AG10803 (cell line): ENCODE measurements around the gene GLIS1.

Experiments
- DNase-seq: peaks from one replicate; pipeline ENCODE4 v3.0.0; 2010; ENCODE audit warnings: low read depth
- H3K4me3 ChIP-seq: 2 replicates; pipeline ENCODE4 v1.5.1; 2011; ENCODE audit warnings: mild to moderate bottlenecking, low read length, control low read depth
- CTCF ChIP-seq: conservative IDR thresholded peaks from 2 replicates; pipeline ENCODE4 v1.5.1; 2011; ENCODE audit warnings: mild to moderate bottlenecking, low read length, control low read depth, inconsistent platforms

Gene GLIS1

GRCh38 chr1:53521924-53522552 lies 216.9 kb downstream of the GLIS1 start:
- peak; percentile 80 for DNase-seq
- H3K4me3 ChIP-seq = no peak overlapping the region
- TF ChIP-seq CTCF = no peak

- no peak for DNase-seq
- no peak overlapping the region for H3K4me3 ChIP-seq
- no peak for TF ChIP-seq CTCF
Observed at GRCh38 chr1:53520481-53520880, 218.5 kb downstream of the GLIS1 start.

GRCh38 chr1:53519421-53519820 lies 219.5 kb downstream of the GLIS1 start:
- peak; percentile 25 for DNase-seq
- H3K4me3 ChIP-seq = no peak overlapping the region
- no peak for TF ChIP-seq CTCF

GRCh38 chr1:53518775-53519174 lies 220.2 kb downstream of the GLIS1 start:
- H3K4me3 ChIP-seq = no peak overlapping the region
- no peak for DNase-seq
- no peak for TF ChIP-seq CTCF

- no peak overlapping the region for H3K4me3 ChIP-seq
- TF ChIP-seq CTCF = no peak
- no peak for DNase-seq
Observed at GRCh38 chr1:53517821-53518352, 221.1 kb downstream of the GLIS1 start.

- no peak overlapping the region for H3K4me3 ChIP-seq
- TF ChIP-seq CTCF = no peak
- no peak for DNase-seq
Observed at GRCh38 chr1:53517109-53517508, 221.9 kb downstream of the GLIS1 start.

- no peak overlapping the region for H3K4me3 ChIP-seq
- TF ChIP-seq CTCF = no peak
- no peak for DNase-seq
Observed at GRCh38 chr1:53516181-53516580, 222.8 kb downstream of the GLIS1 start.
